ENCODE results near the gene CYB5R4. TPM values are rescaled to one million over a fixed set of nuclear protein-coding genes. Genes with fewer than 3 reads are reported as not detected.

The CYB5R4 gene
- total and polyA plus RNA-seq, 10 of the 15 experiments (the other 5 are each of a cell fraction or from before 2014, with no cell fraction given) = 13.4 to 61.1 (median 27.5) TPM

DNA sequence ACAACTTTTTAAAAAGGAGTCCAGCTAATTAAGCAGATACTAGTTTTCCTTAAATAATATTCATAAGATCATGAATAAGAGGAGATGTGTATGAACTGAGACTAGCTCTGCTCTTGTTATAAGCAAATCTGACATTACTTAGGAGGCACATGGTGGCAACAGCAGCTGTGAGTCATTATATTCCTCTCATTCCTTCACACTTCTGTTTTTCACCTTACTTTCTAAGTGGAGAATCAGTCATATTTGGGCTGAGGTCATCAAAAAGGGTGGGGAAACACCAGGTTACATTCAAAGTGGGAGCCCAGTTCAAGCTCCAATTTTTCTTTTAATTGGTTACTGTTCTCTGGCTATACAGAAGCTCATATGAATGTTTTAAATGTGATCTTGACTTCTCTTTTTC, 12.3 kb upstream of the CYB5R4 start:
- DNase-seq (ENCODE audit: low read depth, low spot score) (peak; percentile 51), FAIRE-seq (peak; percentile 77), ATAC-seq (peak; percentile 98)
- H3K36me3 ChIP-seq (ENCODE audit: control insufficient read depth in 2 of 2, insufficient read depth in 2 of 2, low read length in 1 of 2) = no peaks in the 10 kb centered on the region
- in situ Hi-C loops (cut with MboI) (no loop called here), intact Hi-C loops (cut with micrococcal nuclease; ENCODE audit: unreplicated experiment) (loop anchor here (5.0 kb wide), 1 partner anchor 75 kb away; no protein-coding TSS in a partner anchor)
- H3K4me2 ChIP-seq (ENCODE audit: control insufficient read depth, insufficient read depth) = no peak overlapping the region
- no peaks in the 10 kb centered on the region for H3K4me1 ChIP-seq (ENCODE audit: control insufficient read depth, insufficient read depth, low read length)
- no peak overlapping the region for H3K9ac ChIP-seq (ENCODE audit: control insufficient read depth, insufficient read depth, low read length)
- H3K4me3 ChIP-seq = no peak overlapping the region
- no peak overlapping the region for H2AFZ ChIP-seq (ENCODE audit: control insufficient read depth, low read depth, low read length)
- POLR2A ChIA-PET = interaction anchor here (1.1 to 1.7 kb wide), 2 partner anchors 12 to 71 kb away, joined by 3 to 9 read pairs; partner anchors contain the start of gene CYB5R4
- RAD21 ChIA-PET (ENCODE audit: unreplicated experiment) = interaction anchor here (0.7 to 3.1 kb wide), 8 partner anchors 8 to 380 kb away, joined by 3 to 13 read pairs (median 4); partner anchors contain the start of genes CEP162 and CYB5R4
- no peaks in the 10 kb centered on the region for H3K79me2 ChIP-seq (ENCODE audit: control insufficient read depth, insufficient read depth, low read length)
- SMC1A ChIA-PET (ENCODE audit: uncharacterized antibody, unreplicated experiment) = interaction anchor here (0.8 to 1.7 kb wide), 8 partner anchors 10 to 203 kb away, joined by 3 to 8 read pairs (median 3); partner anchors contain the start of gene CYB5R4
- H3K9me3 ChIP-seq (replicated peaks; ENCODE audit: control insufficient read depth, insufficient read depth, low read length) = no peaks in the 10 kb centered on the region
- no peak overlapping the region for H3K27ac ChIP-seq (ENCODE audit: control insufficient read depth, insufficient read depth)
- no TSS peak for BruUV-seq (replicated peaks)
- H4K20me1 ChIP-seq (ENCODE audit: control insufficient read depth, insufficient read depth) = no peaks in the 10 kb centered on the region
- H3K27me3 ChIP-seq (replicated peaks in 1 of 2; ENCODE audit: control insufficient read depth in 2 of 2, insufficient read depth in 2 of 2, low read length in 1 of 2) = no peaks in the 10 kb centered on the region
- CTCF ChIA-PET = interaction anchor here (0.6 to 1.6 kb wide), 7 partner anchors 8 to 905 kb away, joined by 3 to 4 read pairs (median 3); partner anchors contain the start of gene CYB5R4
- TF ChIP-seq RBBP5 (conservative IDR thresholded peaks at IDR 0.05) = no peak
- TF ChIP-seq ZNF24 (IDR thresholded peaks at IDR 0.05) = no peak
- TF ChIP-seq JUNB (IDR thresholded peaks at IDR 0.05) = peak; percentile 97
- TF ChIP-seq SPI1 (IDR thresholded peaks at IDR 0.05; ENCODE audit: borderline replicate concordance, insufficient read depth, low read depth, low read length) = peak; percentile 85
- no peak for TF ChIP-seq CEBPB (IDR thresholded peaks at IDR 0.05; ENCODE audit: borderline replicate concordance in 1 of 2, low read depth in 2 of 2, low read length in 2 of 2)
- peak; percentile 74; the same call in 1 of the 2 replicates for TF ChIP-seq RELB (IDR thresholded peaks at IDR 0.05; ENCODE audit: low read depth)
- peak; percentile 92 for TF ChIP-seq ATF2 (IDR thresholded peaks at IDR 0.05; ENCODE audit: low read length)
- no peak for TF ChIP-seq WRNIP1 (IDR thresholded peaks at IDR 0.05; ENCODE audit: borderline replicate concordance, low read depth, low read length)
- peak; percentile 63; the same call in 1 of the 2 replicates for TF ChIP-seq BMI1 (IDR thresholded peaks at IDR 0.05; ENCODE audit: borderline replicate concordance)
- peak; percentile 42 for TF ChIP-seq MEF2B (IDR thresholded peaks at IDR 0.05; ENCODE audit: partially characterized antibody, poor library complexity, severe bottlenecking)
- peak; percentile 81 for TF ChIP-seq FOXM1 (IDR thresholded peaks at IDR 0.05; ENCODE audit: low read depth, low read length)
- TF ChIP-seq NFIC (IDR thresholded peaks at IDR 0.05; ENCODE audit: low read depth, low read length) = peak; percentile 90
- peak; percentile 72; the same call in 1 of the 2 replicates for TF ChIP-seq IRF4 (IDR thresholded peaks at IDR 0.05; ENCODE audit: low read depth, low read length)
- TF ChIP-seq PBX3 (IDR thresholded peaks at IDR 0.05; ENCODE audit: insufficient replicate concordance, low read depth, low read length) = no peak
- 0 out of 2 replicates have a peak, but pooled peaks have one; percentile 32 for TF ChIP-seq ZNF592 (IDR thresholded peaks at IDR 0.05)

Data from GM12878 (cell line).